B cell (primary cell): ENCODE results near the gene MLKL. TPM values are rescaled to one million over a fixed set of nuclear protein-coding genes. Genes with fewer than 3 reads are reported as not detected.

Experiments used
- ATAC-seq: fragments of 200-7000 bp; cut with Tn5 transposase; one replicate; pipeline ENCODE4 v1.10.0; 2021; ENCODE audit warnings: low read depth, mild to moderate bottlenecking, moderate number of reproducible peaks, moderate library complexity
- CTCF ChIA-PET: fragments of 350-600 bp; sonication (Branson Sonifier 250); formaldehyde crosslinking; loops from one replicate; lab custom pipeline; 2021; ENCODE audit warnings: antibody characterized with exemption, inconsistent platforms; lab: Charles Lee
- POLR2A ChIA-PET: fragments of 350-600 bp; sonication (Branson Sonifier 250); formaldehyde crosslinking; loops from one replicate; lab custom pipeline; 2021; ENCODE audit warnings: antibody characterized with exemption; lab: Charles Lee
- DNase-seq: peaks from one replicate; pipeline ENCODE4 v3.0.0; 2013
- H2AFZ ChIP-seq: 2 replicates; pipeline ENCODE4 v1.6.1; 2012; ENCODE audit warnings: mild to moderate bottlenecking, low read depth, low read length; ENCODE audit not compliant: insufficient read depth, poor library complexity, severe bottlenecking
- H3K27ac ChIP-seq, 2 donors: 1 replicate in 1 of 2; 2 replicates in 1 of 2; pipeline ENCODE4 v1.5.1; 2012 to 2013; ENCODE audit warnings: low read length in 2 of 2, mild to moderate bottlenecking in 2 of 2, moderate library complexity in 1 of 2
- H3K27me3 ChIP-seq, 4 experiments: fragments of 200-600 bp in 1 of 4; sonication (generic) in 1 of 4; replicated peaks in 1 of 4; 1 replicate in 2 of 4; 2 replicates in 2 of 4; pipeline versions ENCODE4 v1.6.1 to v1.7.0; 2013 to 2016; ENCODE audit warnings: low read length in 3 of 4, mild to moderate bottlenecking in 2 of 4, mixed read lengths in 1 of 4, moderate library complexity in 1 of 4; ENCODE audit not compliant: insufficient read depth in 4 of 4, control insufficient read depth in 3 of 4; ENCODE audit errors: control extremely low read depth in 1 of 4
- H3K36me3 ChIP-seq, 2 experiments: replicated peaks in 1 of 2; 1 replicate in 1 of 2; 2 replicates in 1 of 2; pipeline versions ENCODE4 v1.6.1 to v1.7.1; 2013; ENCODE audit warnings: low read length in 1 of 2; ENCODE audit not compliant: insufficient read depth in 2 of 2, control insufficient read depth in 1 of 2; ENCODE audit errors: control extremely low read depth in 1 of 2, extremely low read depth in 1 of 2
- H3K4me1 ChIP-seq, 2 donors: fragments of 200-600 bp in 1 of 2; sonication (generic) in 1 of 2; 1 replicate in 1 of 2; 2 replicates in 1 of 2; pipeline versions ENCODE4 v1.5.1 to v1.6.1; 2013 to 2017; ENCODE audit warnings: low read length in 2 of 2; ENCODE audit not compliant: control insufficient read depth in 2 of 2, insufficient read depth in 2 of 2
- H3K4me2 ChIP-seq: replicated peaks from 2 replicates; pipeline ENCODE3; 2012; ENCODE audit warnings: mild to moderate bottlenecking, low read depth, low read length; ENCODE audit not compliant: poor library complexity, severe bottlenecking
- H3K4me3 ChIP-seq, 5 experiments: fragments of 200-600 bp in 1 of 5; sonication (generic) in 1 of 5; 1 replicate in 3 of 5; 2 replicates in 2 of 5; pipeline versions ENCODE4 v1.5.1 to v1.7.0; 2011 to 2016; ENCODE audit warnings: low read length in 4 of 5, mild to moderate bottlenecking in 4 of 5, low read depth in 2 of 5, control low read depth in 1 of 5, moderate library complexity in 1 of 5; ENCODE audit not compliant: insufficient read depth in 1 of 5; ENCODE audit errors: control extremely low read depth in 1 of 5, extremely low read depth in 1 of 5
- H3K79me2 ChIP-seq: fragments of 200-600 bp; sonication (generic); one replicate; pipeline ENCODE4 v1.6.0; 2016; ENCODE audit warnings: low read length; ENCODE audit not compliant: control insufficient read depth, insufficient read depth
- H3K9ac ChIP-seq: fragments of 200-600 bp; sonication (generic); 2 replicates; pipeline ENCODE4 v1.6.1; 2017; ENCODE audit warnings: mild to moderate bottlenecking, low read length, moderate library complexity
- H3K9me3 ChIP-seq, 3 donors: one replicate each; pipeline versions ENCODE4 v1.6.1 to v1.7.1; 2013; ENCODE audit warnings: low read length in 2 of 3; ENCODE audit not compliant: control insufficient read depth in 2 of 3, insufficient read depth in 1 of 3; ENCODE audit errors: control extremely low read depth in 1 of 3
- H4K20me1 ChIP-seq: 2 replicates; pipeline ENCODE4 v1.6.0; 2012; ENCODE audit warnings: mild to moderate bottlenecking, low read length; ENCODE audit not compliant: insufficient read depth, control insufficient read depth, poor library complexity, severe bottlenecking
- H3K27ac Mint-ChIP-seq: one replicate; pipeline ENCODE4 v1.8.0; 2021; ENCODE audit warnings: mixed read lengths
- H3K27me3 Mint-ChIP-seq: one replicate; pipeline ENCODE4 v1.8.0; 2021; ENCODE audit warnings: mixed read lengths
- H3K4me1 Mint-ChIP-seq: one replicate; pipeline ENCODE4 v1.8.0; 2021; ENCODE audit warnings: mixed read lengths
- H3K4me3 Mint-ChIP-seq: one replicate; pipeline ENCODE4 v1.8.0; 2021; ENCODE audit warnings: mixed read lengths
- H3K9me3 Mint-ChIP-seq: one replicate; pipeline ENCODE4 v1.8.0; 2022; ENCODE audit warnings: mixed read lengths; ENCODE audit not compliant: insufficient read depth
- CTCF ChIP-seq: fragments of 200-600 bp; IDR thresholded peaks from one replicate; pipeline ENCODE4 v1.8.0; 2022; ENCODE audit warnings: antibody characterized with exemption, mild to moderate bottlenecking
- EZH2 ChIP-seq: IDR thresholded peaks from 2 replicates; pipeline ENCODE4 v1.6.1; 2012; ENCODE audit warnings: borderline replicate concordance, low read depth, mild to moderate bottlenecking, moderate library complexity, low read length; ENCODE audit not compliant: insufficient read depth, poor library complexity, severe bottlenecking
- WGBS: methylation state at CpG from one replicate; pipeline ENCODE4 v1.1.5; 2013; ENCODE audit warnings: missing lambda C conversion rate; ENCODE audit not compliant: insufficient coverage; 5-methylcytosine and 5-hydroxymethylcytosine counted together
- intact Hi-C: fragments of 100-400 bp; cut with micrococcal nuclease; formaldehyde crosslinking; loops from one replicate; pipeline ENCODE4 v1.10.0; 2022
- polyA plus RNA-seq: library from polyadenylated mRNA; depleted of rRNA; stranded (reverse); fragments of >200 nt; gene quantifications from 2 replicates; pipeline ENCODE4 v1.2.3, GENCODE V29; 2012
- total RNA-seq, 2 donors: library from RNA; stranded (reverse); fragments of 120-200 nt in 1 of 2; gene quantifications; 1 replicate in 1 of 2; 2 replicates in 1 of 2; pipeline versions ENCODE4 v1.2.3 to v1.2.4, GENCODE V29; 2013 to 2022

MLKL gene
- total and polyA plus RNA-seq, 2 donors (not counting 1 experiment from before 2014, with no cell fraction given) = 13.4 to 19.7 TPM

GRCh38 chr16:74732707-74733350 lies 32.2 kb upstream of the MLKL start:
- Mint-ChIP-seq H3K4me3 (no peak overlapping the region), H3K27me3 (no peaks in the 10 kb centered on the region), H3K9me3 (no peaks in the 10 kb centered on the region), H3K27ac (no peak overlapping the region), H3K4me1 (no peaks in the 10 kb centered on the region)
- TF ChIP-seq EZH2 = no peak
- no peak for TF ChIP-seq CTCF
- POLR2A ChIA-PET = no interaction called here
- H3K4me1 ChIP-seq = no peaks in the 10 kb centered on the region
- H3K4me3 ChIP-seq = no peak overlapping the region
- no peak overlapping the region for H3K9ac ChIP-seq
- no peaks in the 10 kb centered on the region for H3K27me3 ChIP-seq
- intact Hi-C loops = no loop called here
- H3K36me3 ChIP-seq = no peaks in the 10 kb centered on the region
- H2AFZ ChIP-seq = no peak overlapping the region
- H3K9me3 ChIP-seq = no peaks in the 10 kb centered on the region
- 81% methylated on average over 11 of the region's 15 CpGs for WGBS
- DNase-seq (no peak), ATAC-seq (no peak)
- CTCF ChIA-PET = no interaction called here
- H3K27ac ChIP-seq = no peak overlapping the region
- no peaks in the 10 kb centered on the region for H4K20me1 ChIP-seq
- H3K4me2 ChIP-seq = no peak overlapping the region
- no peaks in the 10 kb centered on the region for H3K79me2 ChIP-seq

GRCh38 chr16:74731853-74732477 lies 31.3 kb upstream of the MLKL start:
- Histone ChIP-seq H3K9me3 (peaks cover 0 to 7% (median 3%) of the 10 kb centered on the region in 3 donors), H3K27ac (no peak overlapping the region), H3K36me3 (no peaks in the 10 kb centered on the region), H3K4me2 (no peak overlapping the region), H3K79me2 (no peaks in the 10 kb centered on the region), H3K4me3 (no peak overlapping the region), H4K20me1 (no peaks in the 10 kb centered on the region), H3K27me3 (no peaks in the 10 kb centered on the region), H2AFZ (no peak overlapping the region), H3K4me1 (no peaks in the 10 kb centered on the region), H3K9ac (no peak overlapping the region)
- H3K27me3 Mint-ChIP-seq = no peaks in the 10 kb centered on the region
- ATAC-seq = no peak
- DNase-seq = no peak
- no peak overlapping the region for H3K4me3 Mint-ChIP-seq
- peaks cover 2% of the 10 kb centered on the region for H3K9me3 Mint-ChIP-seq
- ChIA-PET CTCF (no interaction called here), POLR2A (no interaction called here)
- TF ChIP-seq CTCF = no peak
- TF ChIP-seq EZH2 = no peak
- intact Hi-C loops = no loop called here
- no peaks in the 10 kb centered on the region for H3K4me1 Mint-ChIP-seq
- 93% methylated on average over 5 of the region's 8 CpGs for WGBS
- no peak overlapping the region for H3K27ac Mint-ChIP-seq
